ENCODE results near the gene RALGDS. TPM values are rescaled to one million over a fixed set of nuclear protein-coding genes. Genes with fewer than 3 reads are reported as not detected.

RALGDS gene
- total RNA-seq, 1 donor, result 13.8 TPM

GRCh38 chr9:133051966-133052539, 69.0 kb downstream of the RALGDS start:
- H3K4me3 ChIP-seq (ENCODE audit: low read depth, low read length), result no peak overlapping the region
- TF ChIP-seq, protein P1, sequence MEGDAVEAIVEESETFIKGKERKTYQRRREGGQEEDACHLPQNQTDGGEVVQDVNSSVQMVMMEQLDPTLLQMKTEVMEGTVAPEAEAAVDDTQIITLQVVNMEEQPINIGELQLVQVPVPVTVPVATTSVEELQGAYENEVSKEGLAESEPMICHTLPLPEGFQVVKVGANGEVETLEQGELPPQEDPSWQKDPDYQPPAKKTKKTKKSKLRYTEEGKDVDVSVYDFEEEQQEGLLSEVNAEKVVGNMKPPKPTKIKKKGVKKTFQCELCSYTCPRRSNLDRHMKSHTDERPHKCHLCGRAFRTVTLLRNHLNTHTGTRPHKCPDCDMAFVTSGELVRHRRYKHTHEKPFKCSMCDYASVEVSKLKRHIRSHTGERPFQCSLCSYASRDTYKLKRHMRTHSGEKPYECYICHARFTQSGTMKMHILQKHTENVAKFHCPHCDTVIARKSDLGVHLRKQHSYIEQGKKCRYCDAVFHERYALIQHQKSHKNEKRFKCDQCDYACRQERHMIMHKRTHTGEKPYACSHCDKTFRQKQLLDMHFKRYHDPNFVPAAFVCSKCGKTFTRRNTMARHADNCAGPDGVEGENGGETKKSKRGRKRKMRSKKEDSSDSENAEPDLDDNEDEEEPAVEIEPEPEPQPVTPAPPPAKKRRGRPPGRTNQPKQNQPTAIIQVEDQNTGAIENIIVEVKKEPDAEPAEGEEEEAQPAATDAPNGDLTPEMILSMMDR (IDR thresholded peaks at IDR 0.05; ENCODE audit: insufficient read depth, low read depth, low read length), result no peak
- no peak for DNase-seq (ENCODE audit: low read depth)

- H3K4me3 ChIP-seq (ENCODE audit: low read depth, low read length), result no peak overlapping the region
- TF ChIP-seq, protein P1 (IDR thresholded peaks at IDR 0.05; ENCODE audit: insufficient read depth, low read depth, low read length), result no peak
- no peak for DNase-seq (ENCODE audit: low read depth)
These were observed 69.6 kb downstream of the RALGDS start for GRCh38 chr9:133051281-133051900.

- TF ChIP-seq, protein P1 (IDR thresholded peaks at IDR 0.05; ENCODE audit: insufficient read depth, low read depth, low read length), result no peak
- no peak for DNase-seq (ENCODE audit: low read depth)
- no peak overlapping the region for H3K4me3 ChIP-seq (ENCODE audit: low read depth, low read length)
These were observed 70.3 kb downstream of the RALGDS start for GRCh38 chr9:133050781-133051180.

DNA sequence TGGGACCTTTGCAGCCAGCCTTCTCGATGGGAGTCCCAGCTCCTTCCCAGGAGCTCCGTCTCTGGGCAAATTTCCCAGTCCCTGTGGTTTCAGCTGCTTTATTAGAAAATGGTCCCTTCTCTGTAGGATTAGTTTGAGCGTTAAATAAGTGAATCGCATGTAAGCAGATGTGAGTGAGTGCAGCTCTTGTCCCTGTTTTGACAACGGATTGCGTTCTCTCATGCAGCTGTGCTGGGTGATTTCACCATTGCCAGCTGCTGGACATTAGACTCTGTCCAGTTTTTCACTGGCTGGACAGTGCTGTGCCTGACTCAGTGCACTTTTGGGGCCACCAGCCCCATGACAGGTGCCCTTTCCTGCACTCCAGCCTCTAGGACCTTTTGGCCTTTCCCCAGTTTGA, 70.9 kb downstream of the RALGDS start:
- no peak overlapping the region for H3K4me3 ChIP-seq (ENCODE audit: low read depth, low read length)
- DNase-seq (ENCODE audit: low read depth), result peak; percentile 60
- TF ChIP-seq, protein P1 (IDR thresholded peaks at IDR 0.05; ENCODE audit: insufficient read depth, low read depth, low read length), result no peak

DNA sequence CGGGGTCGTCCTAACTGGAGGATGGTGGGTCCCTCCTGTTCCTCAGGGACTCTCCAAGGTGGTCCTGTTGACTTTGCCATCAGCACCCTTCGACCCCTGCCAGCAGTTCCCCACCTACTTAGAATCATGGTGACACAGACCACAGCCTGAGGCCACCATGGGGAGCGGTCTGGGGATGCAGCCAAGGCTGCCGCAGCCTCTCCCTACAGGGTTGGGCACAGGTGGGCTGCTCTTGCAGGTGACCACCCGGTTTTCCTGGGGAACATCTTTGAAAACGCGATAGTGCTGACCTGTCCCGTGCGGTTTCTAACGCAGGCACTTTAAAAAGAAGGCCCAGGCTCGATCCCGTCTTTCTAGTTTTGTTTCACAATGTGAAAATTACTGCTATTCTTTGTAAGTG, 72.0 kb downstream of the RALGDS start:
- TF ChIP-seq, protein P1 (IDR thresholded peaks at IDR 0.05; ENCODE audit: insufficient read depth, low read depth, low read length), result no peak
- no peak overlapping the region for H3K4me3 ChIP-seq (ENCODE audit: low read depth, low read length)
- no peak for DNase-seq (ENCODE audit: low read depth)

GRCh38 chr9:133048595-133048994, 72.4 kb downstream of the RALGDS start:
- TF ChIP-seq, protein P1 (IDR thresholded peaks at IDR 0.05; ENCODE audit: insufficient read depth, low read depth, low read length), result peak; percentile 46
- no peak overlapping the region for H3K4me3 ChIP-seq (ENCODE audit: low read depth, low read length)
- peak; percentile 24 for DNase-seq (ENCODE audit: low read depth)

Small RNA genes lying within 50 kb of the gene (small RNA-seq; reads per million reads assigned to genes)
- 1.7 reads per million, percentile 42 among the genes with 10 or more reads in this experiment for gene MIR6877

Other genes with a start within 250 kb of the RALGDS start
- gene AK8, start 243.0 kb downstream of the RALGDS start, total RNA-seq, result 0.32 TPM in 1 of 2 replicates, not detected in the other
- gene SPACA9, start 242.3 kb downstream of the RALGDS start, total RNA-seq, result 2.2 and 2.6 TPM in 2 replicates
- gene TSC1, start 176.6 kb downstream of the RALGDS start, total RNA-seq, result 51.9 and 65.2 TPM in 2 replicates
- gene GFI1B, start 142.5 kb downstream of the RALGDS start, total RNA-seq, result under 0.01 and 0.32 TPM in 2 replicates
- gene GTF3C5, start 90.2 kb downstream of the RALGDS start, total RNA-seq, result 30.7 and 32.2 TPM in 2 replicates
- under 0.01 TPM in 2 replicates for gene CEL, start 59.3 kb downstream of the RALGDS start, total RNA-seq
- 4.7 and 5.8 TPM in 2 replicates for gene GBGT1, start 42.7 kb upstream of the RALGDS start, total RNA-seq
- not detected in 2 replicates for gene OBP2B, start 88.0 kb upstream of the RALGDS start, total RNA-seq
- gene ABO, start 154.0 kb upstream of the RALGDS start, total RNA-seq, result not detected in 2 replicates
- gene SURF6, start 214.9 kb upstream of the RALGDS start, total RNA-seq, result 7.4 and 8.2 TPM in 2 replicates
- gene MED22, start 226.9 kb upstream of the RALGDS start, total RNA-seq, result 11.9 and 12.1 TPM in 2 replicates
- gene RPL7A, start 227.0 kb upstream of the RALGDS start, total RNA-seq, result 1,651 and 1,997 TPM in 2 replicates
- 13.4 and 14.2 TPM in 2 replicates for gene SURF1, start 235.2 kb upstream of the RALGDS start, total RNA-seq
- gene SURF2, start 235.3 kb upstream of the RALGDS start, total RNA-seq, result 12.1 and 16.1 TPM in 2 replicates